Measurements from ENCODE around the gene PRAC2.

Gene PRAC2

DNA sequence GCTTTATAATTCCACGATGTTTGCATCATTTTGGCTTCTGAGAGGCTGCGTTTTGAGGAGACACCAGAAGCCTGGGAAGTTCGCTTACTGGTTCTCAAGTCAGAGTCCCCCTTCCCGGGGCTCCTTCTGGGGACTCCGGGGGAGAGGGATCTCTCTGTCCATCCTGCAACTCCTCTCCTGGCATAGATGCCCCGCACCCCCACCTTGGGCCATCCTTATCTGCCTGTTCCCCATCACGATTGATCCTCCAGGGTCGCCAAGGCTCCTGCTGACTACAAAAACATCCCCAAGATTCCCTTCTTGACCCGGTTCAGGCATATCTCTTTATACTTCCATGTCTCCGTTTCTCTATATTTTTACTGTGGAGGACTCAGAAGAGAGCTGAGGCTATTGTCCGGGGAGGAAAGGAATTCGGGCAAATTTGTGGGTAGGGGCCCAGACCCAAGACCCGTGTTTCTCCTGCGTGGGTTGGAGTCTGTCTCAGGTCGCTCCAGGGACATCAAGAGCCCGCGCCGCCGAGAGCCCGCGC lies 24.0 kb downstream of the PRAC2 start:
- TF ChIP-seq, protein P1, sequence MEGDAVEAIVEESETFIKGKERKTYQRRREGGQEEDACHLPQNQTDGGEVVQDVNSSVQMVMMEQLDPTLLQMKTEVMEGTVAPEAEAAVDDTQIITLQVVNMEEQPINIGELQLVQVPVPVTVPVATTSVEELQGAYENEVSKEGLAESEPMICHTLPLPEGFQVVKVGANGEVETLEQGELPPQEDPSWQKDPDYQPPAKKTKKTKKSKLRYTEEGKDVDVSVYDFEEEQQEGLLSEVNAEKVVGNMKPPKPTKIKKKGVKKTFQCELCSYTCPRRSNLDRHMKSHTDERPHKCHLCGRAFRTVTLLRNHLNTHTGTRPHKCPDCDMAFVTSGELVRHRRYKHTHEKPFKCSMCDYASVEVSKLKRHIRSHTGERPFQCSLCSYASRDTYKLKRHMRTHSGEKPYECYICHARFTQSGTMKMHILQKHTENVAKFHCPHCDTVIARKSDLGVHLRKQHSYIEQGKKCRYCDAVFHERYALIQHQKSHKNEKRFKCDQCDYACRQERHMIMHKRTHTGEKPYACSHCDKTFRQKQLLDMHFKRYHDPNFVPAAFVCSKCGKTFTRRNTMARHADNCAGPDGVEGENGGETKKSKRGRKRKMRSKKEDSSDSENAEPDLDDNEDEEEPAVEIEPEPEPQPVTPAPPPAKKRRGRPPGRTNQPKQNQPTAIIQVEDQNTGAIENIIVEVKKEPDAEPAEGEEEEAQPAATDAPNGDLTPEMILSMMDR (IDR thresholded peaks at IDR 0.05; ENCODE audit: unreplicated experiment in 3 of 3) = no peak
- H3K27ac Mint-ChIP-seq = no peak overlapping the region
- peaks cover 6% of the 10 kb centered on the region for H3K4me1 Mint-ChIP-seq
- H3K36me3 Mint-ChIP-seq (ENCODE audit: low read depth) = no peaks in the 10 kb centered on the region
- peaks cover 3% of the 10 kb centered on the region for H3K9me3 Mint-ChIP-seq
- H3K4me3 Mint-ChIP-seq = no peak overlapping the region
- H3K27me3 Mint-ChIP-seq (ENCODE audit: low read depth) = peaks cover 100% of the 10 kb centered on the region

DNA sequence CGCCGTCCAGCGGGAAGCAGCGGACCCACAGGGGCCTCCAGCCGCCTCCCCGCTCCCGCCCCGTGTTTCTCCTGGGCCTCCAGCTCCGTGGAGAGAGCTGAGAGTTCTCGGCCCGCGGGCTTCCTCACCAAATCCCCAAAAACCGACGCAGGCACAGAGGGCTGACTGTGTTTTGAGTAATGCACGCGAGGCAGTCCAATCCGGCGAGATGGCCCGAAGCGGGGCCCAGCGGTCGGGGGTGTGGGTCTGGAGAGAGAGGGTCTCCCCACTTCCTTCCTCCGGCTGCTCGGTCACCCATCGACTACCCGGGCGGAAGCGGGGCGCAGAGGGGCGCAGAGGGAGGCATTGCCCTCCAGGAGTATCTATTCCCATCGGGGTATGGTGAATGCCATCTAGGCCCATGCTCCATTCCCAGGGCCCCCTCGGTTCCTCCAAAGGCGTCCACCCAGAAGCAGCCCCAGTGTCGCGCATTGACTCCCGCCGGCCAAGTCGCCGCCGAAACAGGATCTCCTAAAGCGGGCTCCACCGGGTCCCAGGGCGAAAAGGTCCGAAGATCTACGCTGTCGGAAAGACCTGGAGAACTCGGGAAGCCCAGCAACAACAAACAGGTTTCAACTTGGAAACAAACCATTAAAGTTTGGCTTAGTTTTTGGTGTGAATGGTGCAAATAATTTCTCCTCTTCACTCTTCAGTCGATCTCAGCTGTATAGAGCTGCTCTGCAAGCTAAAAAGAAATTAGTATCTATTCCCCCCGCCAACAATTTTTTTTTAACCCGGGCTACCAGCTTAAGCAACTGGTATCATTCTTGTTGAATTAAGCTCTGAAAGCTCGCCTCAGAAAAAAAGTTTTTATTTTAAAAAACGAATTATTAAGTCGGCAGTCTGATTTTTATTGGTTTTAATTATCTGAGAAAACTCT lies 24.7 kb downstream of the PRAC2 start:
- Mint-ChIP-seq H3K4me1 (peaks cover 6% of the 10 kb centered on the region), H3K36me3 (ENCODE audit: low read depth) (no peaks in the 10 kb centered on the region), H3K9me3 (no peaks in the 10 kb centered on the region), H3K27ac (no peak overlapping the region), H3K4me3 (no peak overlapping the region), H3K27me3 (ENCODE audit: low read depth) (peaks cover 100% of the 10 kb centered on the region)
- TF ChIP-seq, protein P1 (IDR thresholded peaks at IDR 0.05; ENCODE audit: unreplicated experiment in 3 of 3) = no peak

DNA sequence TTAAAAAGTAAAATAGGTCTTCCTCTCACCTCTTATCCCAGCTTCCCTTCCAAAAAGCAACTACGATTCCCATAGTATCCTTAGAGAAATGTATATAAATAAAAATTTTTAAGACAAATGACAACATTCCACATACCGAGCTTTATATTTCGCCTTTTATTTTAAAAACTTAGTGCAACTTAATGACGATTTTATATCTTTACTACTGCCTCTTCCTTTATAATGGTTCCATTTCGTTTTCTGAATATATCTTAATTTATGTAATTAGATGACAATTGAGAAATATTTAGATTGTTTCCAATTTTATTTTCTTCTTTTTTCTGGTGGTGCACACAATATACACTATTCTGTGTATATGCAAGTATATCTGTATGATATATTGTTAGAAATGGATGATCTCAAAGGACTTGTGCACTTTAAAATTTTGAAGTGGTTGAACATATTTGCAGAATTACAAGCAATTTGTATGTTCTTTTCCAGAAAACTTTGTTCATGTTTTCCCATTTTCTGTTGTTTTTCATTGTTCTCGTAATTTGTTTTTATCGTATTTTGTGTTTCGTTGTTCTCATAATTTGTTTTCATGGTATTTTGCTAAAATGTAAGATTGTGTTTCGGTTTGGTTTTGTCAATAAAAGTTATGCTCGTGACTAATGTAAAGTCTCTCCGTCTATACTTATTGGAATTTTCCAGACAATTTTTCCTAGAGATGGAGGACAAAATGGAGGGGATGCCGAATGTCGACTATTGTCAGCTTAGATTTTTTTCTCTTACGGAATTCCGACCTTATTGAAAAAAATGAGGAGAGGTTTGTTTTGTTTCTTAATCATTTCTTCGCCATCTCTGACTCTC lies 26.0 kb downstream of the PRAC2 start:
- Mint-ChIP-seq H3K4me1 (peaks cover 15% of the 10 kb centered on the region), H3K4me3 (no peak overlapping the region), H3K9me3 (no peaks in the 10 kb centered on the region), H3K36me3 (ENCODE audit: low read depth) (no peaks in the 10 kb centered on the region), H3K27me3 (ENCODE audit: low read depth) (peaks cover 100% of the 10 kb centered on the region), H3K27ac (no peak overlapping the region)
- TF ChIP-seq, protein P1 (IDR thresholded peaks at IDR 0.05; ENCODE audit: unreplicated experiment in 3 of 3) = no peak

DNA sequence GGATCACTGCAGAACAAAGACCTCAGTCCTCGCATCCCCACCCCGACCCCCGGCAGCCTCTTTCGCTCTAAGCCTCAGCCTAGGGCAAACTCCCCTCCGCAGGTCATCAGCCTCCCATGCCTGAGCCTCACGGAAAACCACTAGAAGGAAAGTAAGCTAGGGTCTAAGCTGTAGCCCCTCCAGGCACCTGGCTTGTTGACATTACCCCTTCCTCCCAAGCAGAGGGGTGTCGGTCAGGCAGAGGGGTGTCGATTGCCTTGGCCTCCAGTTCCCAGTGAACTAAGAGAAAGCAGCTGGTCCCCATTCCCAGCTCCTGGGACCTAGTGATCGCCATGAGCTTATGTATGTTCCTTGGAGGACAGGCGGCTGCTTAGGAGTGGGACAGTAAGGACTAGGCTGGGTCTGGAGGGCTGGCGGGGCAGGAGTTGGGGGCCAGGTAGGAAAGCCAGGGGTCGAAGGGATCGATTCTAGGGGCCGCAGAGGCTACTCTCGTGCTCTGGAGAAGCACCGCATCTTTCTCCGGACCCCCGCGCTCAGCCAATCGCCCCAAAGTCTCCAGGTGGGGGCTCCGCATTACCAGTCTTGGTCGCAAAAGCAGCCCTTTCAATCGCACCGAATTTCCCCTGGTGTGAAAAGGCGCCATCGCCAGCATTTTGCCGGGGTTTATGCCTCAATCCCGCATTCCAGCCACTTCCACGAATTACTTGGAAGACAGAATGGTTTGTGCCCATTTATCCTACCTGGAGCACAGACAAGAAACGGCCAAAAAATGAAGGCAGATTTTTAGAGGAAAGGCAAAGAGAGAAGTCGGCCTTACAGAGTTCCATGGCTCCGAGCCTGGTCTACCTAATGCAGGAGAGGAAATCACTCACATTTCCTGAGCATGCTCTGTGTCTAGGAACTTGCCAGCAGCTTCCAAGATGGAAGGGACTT lies 26.9 kb downstream of the PRAC2 start:
- H3K4me1 Mint-ChIP-seq = peaks cover 15% of the 10 kb centered on the region
- no peaks in the 10 kb centered on the region for H3K9me3 Mint-ChIP-seq
- no peak overlapping the region for H3K4me3 Mint-ChIP-seq
- H3K27me3 Mint-ChIP-seq (ENCODE audit: low read depth) = peaks cover 100% of the 10 kb centered on the region
- H3K27ac Mint-ChIP-seq = no peak overlapping the region
- TF ChIP-seq, protein P1 (IDR thresholded peaks at IDR 0.05; ENCODE audit: unreplicated experiment in 3 of 3) = no peak
- H3K36me3 Mint-ChIP-seq (ENCODE audit: low read depth) = no peaks in the 10 kb centered on the region

DNA sequence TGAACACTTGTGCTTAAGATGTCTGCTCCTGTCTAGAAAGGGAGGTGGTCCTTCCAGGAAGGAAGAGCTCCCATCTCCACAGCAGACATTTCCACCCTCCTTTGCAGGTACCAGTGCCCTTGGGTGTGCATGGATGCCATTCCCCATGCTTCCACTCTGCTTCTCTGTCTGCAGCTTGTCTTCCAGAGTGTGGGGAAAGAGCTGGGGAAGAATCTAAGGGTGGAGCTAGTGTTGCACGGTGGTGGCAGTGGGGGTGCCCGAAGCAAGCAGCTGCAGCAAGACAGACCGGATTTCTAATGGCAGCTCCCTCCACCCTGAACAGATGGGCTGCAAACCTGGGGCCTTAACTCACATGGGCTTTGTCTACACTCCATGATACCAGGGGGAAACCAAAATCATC lies 28.2 kb downstream of the PRAC2 start:
- peaks cover 15% of the 10 kb centered on the region for H3K4me1 Mint-ChIP-seq
- no peaks in the 10 kb centered on the region for H3K36me3 Mint-ChIP-seq (ENCODE audit: low read depth)
- H3K27ac Mint-ChIP-seq = no peak overlapping the region
- H3K4me3 Mint-ChIP-seq = no peak overlapping the region
- TF ChIP-seq, protein P1 (IDR thresholded peaks at IDR 0.05; ENCODE audit: unreplicated experiment in 3 of 3) = no peak
- no peaks in the 10 kb centered on the region for H3K9me3 Mint-ChIP-seq
- peaks cover 100% of the 10 kb centered on the region for H3K27me3 Mint-ChIP-seq (ENCODE audit: low read depth)

All from nephron (organoid).